T-helper 17 cell (primary cell): ENCODE data around the gene RCHY1. TPM values are rescaled to one million over a fixed set of nuclear protein-coding genes. Genes with fewer than 3 reads are reported as not detected.
A peak's percentile ranks its signal among the peaks of the same experiment; 100 is the strongest.
"Not testable (repeated sequence)": the region's sequence is repeated elsewhere in the genome, so short reads cannot be mapped to it uniquely, and the experiment has no call there.

Experiments used
- ATAC-seq: fragments of 150-1000 bp; cut with Tn5 transposase; 2 replicates; pipeline ENCODE4 v1.10.0; 2021; ENCODE audit warnings: mild to moderate bottlenecking, moderate library complexity
- DNase-seq, 3 donors: peaks; one replicate each; pipeline versions ENCODE4 v3.0.0 to v3.0.0-alpha.2; 2020 to 2021
- H3K9me3 ChIP-seq: one replicate; pipeline ENCODE4 v1.7.0; 2013; ENCODE audit warnings: low read length, mild to moderate bottlenecking; ENCODE audit not compliant: control insufficient read depth, poor library complexity, severe bottlenecking
- H3K27ac Mint-ChIP-seq: one replicate; pipeline ENCODE4 v1.8.0; 2022; ENCODE audit warnings: mild to moderate bottlenecking, moderate library complexity, mixed read lengths
- H3K27me3 Mint-ChIP-seq: one replicate; pipeline ENCODE4 v1.8.0; 2022; ENCODE audit warnings: mixed read lengths
- H3K36me3 Mint-ChIP-seq: one replicate; pipeline ENCODE4 v1.8.0; 2022; ENCODE audit warnings: low read depth, mixed read lengths
- H3K4me1 Mint-ChIP-seq: one replicate; pipeline ENCODE4 v1.8.0; 2022; ENCODE audit warnings: mild to moderate bottlenecking, mixed read lengths
- H3K4me3 Mint-ChIP-seq: one replicate; pipeline ENCODE4 v1.8.0; 2022; ENCODE audit warnings: mild to moderate bottlenecking, moderate library complexity, mixed read lengths
- total RNA-seq, 4 donors: library from RNA in 2 of 4; stranded (reverse) in 2 of 4; gene quantifications; one replicate each; pipeline ENCODE4 v1.2.3 and lab custom pipeline; 2022 to 2026

Gene RCHY1
- total RNA-seq, 2 donors from 2014 or later = 29.0 to 41.0 TPM

DNA sequence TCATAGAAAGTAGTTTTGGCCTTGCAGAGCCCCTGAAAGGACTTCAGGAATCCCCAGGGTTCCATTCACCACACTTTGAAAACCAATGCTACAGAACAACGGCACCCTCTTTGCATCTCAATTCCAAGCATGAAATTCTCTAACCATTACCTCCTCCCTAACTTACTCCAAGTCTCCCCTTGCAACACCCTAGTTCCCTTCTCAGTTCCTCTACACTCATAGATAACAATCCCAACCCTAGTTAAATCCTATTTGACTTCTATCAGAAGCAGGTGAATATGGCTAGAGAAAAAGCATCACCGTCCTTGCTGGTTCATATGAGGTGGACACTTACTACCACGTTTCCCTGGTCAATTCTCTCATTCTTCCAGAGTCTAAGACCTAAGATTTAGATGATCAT is 2.4 kb downstream of the RCHY1 start:
- no peak overlapping the region for H3K4me3 Mint-ChIP-seq

GRCh38 chr4:75509592-75509991 is 4.6 kb downstream of the RCHY1 start:
- not testable (repeated sequence) for H3K4me3 Mint-ChIP-seq, ATAC-seq, H3K9me3 ChIP-seq, DNase-seq, H3K27me3 Mint-ChIP-seq, H3K36me3 Mint-ChIP-seq
- Mint-ChIP-seq H3K27ac (peak overlapping the region; percentile 59), H3K4me1 (peaks cover 36% of the 10 kb centered on the region)

More for the DNA sequence above, 2.4 kb downstream of the RCHY1 start:
- peaks cover 5% of the 10 kb centered on the region for H3K36me3 Mint-ChIP-seq
- no peaks in the 10 kb centered on the region for H3K9me3 ChIP-seq
- no peaks in the 10 kb centered on the region for H3K27me3 Mint-ChIP-seq
- H3K27ac Mint-ChIP-seq = no peak overlapping the region
- no peak for DNase-seq
- ATAC-seq = no peak
- H3K4me1 Mint-ChIP-seq = peaks cover 42% of the 10 kb centered on the region

GRCh38 chr4:75505630-75506029 is 8.6 kb downstream of the RCHY1 start:
- Mint-ChIP-seq H3K27me3 (no peaks in the 10 kb centered on the region), H3K36me3 (peaks cover 7% of the 10 kb centered on the region), H3K4me3 (no peak overlapping the region)

GRCh38 chr4:75502671-75503070 is 11.5 kb downstream of the RCHY1 start:
- Mint-ChIP-seq H3K4me1 (peaks cover 24% of the 10 kb centered on the region), H3K27me3 (no peaks in the 10 kb centered on the region)
- no peak for ATAC-seq

More at GRCh38 chr4:75505630-75506029, 8.6 kb downstream of the RCHY1 start:
- DNase-seq (no peak), ATAC-seq (no peak)
- no peaks in the 10 kb centered on the region for H3K9me3 ChIP-seq
- H3K27ac Mint-ChIP-seq = peak overlapping the region; percentile 72
- H3K4me1 Mint-ChIP-seq = peaks cover 28% of the 10 kb centered on the region

GRCh38 chr4:75499900-75500299 is 14.3 kb downstream of the RCHY1 start:
- H3K4me3 Mint-ChIP-seq = no peak overlapping the region
- peaks cover 25% of the 10 kb centered on the region for H3K4me1 Mint-ChIP-seq
- ATAC-seq = no peak
- peaks cover 6% of the 10 kb centered on the region for H3K36me3 Mint-ChIP-seq
- no peaks in the 10 kb centered on the region for H3K9me3 ChIP-seq
- H3K27ac Mint-ChIP-seq = no peak overlapping the region
- no peak for DNase-seq
- no peaks in the 10 kb centered on the region for H3K27me3 Mint-ChIP-seq

More at GRCh38 chr4:75502671-75503070, 11.5 kb downstream of the RCHY1 start:
- Mint-ChIP-seq H3K27ac (no peak overlapping the region), H3K4me3 (no peak overlapping the region), H3K36me3 (peaks cover 9% of the 10 kb centered on the region)
- DNase-seq = no peak
- no peaks in the 10 kb centered on the region for H3K9me3 ChIP-seq

GRCh38 chr4:75498041-75498440 is 16.2 kb downstream of the RCHY1 start:
- Mint-ChIP-seq H3K27ac (peak overlapping the region; percentile 5), H3K27me3 (no peaks in the 10 kb centered on the region), H3K36me3 (peaks cover 10% of the 10 kb centered on the region)

DNA sequence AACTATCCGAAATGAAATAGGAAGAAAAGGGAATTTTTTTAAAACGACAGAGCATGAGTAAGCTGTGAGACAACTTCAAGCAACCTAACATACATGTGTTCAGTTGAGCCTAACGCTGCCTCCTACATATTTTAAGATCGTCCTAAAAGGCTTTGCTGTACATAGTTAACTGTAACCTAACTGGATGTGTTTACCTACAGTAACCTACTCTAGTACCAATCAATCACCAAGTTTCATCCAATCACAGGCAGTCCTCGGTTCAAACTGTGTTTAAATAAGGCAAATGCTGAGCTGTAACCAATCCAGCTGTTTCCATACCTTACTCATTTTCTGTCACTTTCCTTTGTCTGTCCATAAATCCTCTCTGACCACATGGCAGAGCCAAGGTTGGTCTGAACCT is 17.1 kb downstream of the RCHY1 start:
- no peak for ATAC-seq
- peak overlapping the region; percentile 5 for H3K27ac Mint-ChIP-seq
- peaks cover 12% of the 10 kb centered on the region for H3K36me3 Mint-ChIP-seq

More at GRCh38 chr4:75498041-75498440, 16.2 kb downstream of the RCHY1 start:
- Mint-ChIP-seq H3K4me3 (no peak overlapping the region), H3K4me1 (peaks cover 25% of the 10 kb centered on the region)
- DNase-seq (no peak), ATAC-seq (no peak)
- H3K9me3 ChIP-seq = no peaks in the 10 kb centered on the region

GRCh38 chr4:75496406-75496805 is 17.8 kb downstream of the RCHY1 start:
- H3K9me3 ChIP-seq = no peaks in the 10 kb centered on the region
- no peak for ATAC-seq
- no peak for DNase-seq
- Mint-ChIP-seq H3K4me1 (peaks cover 25% of the 10 kb centered on the region), H3K27me3 (no peaks in the 10 kb centered on the region), H3K27ac (peak overlapping the region; percentile 5), H3K36me3 (peaks cover 12% of the 10 kb centered on the region), H3K4me3 (no peak overlapping the region)

More for the DNA sequence above, 17.1 kb downstream of the RCHY1 start:
- DNase-seq = no peak
- peaks cover 25% of the 10 kb centered on the region for H3K4me1 Mint-ChIP-seq
- no peak overlapping the region for H3K4me3 Mint-ChIP-seq
- H3K27me3 Mint-ChIP-seq = no peaks in the 10 kb centered on the region
- H3K9me3 ChIP-seq = no peaks in the 10 kb centered on the region

- Mint-ChIP-seq H3K36me3 (peaks cover 12% of the 10 kb centered on the region), H3K4me1 (peaks cover 25% of the 10 kb centered on the region), H3K27ac (peak overlapping the region; percentile 5), H3K4me3 (no peak overlapping the region), H3K27me3 (no peaks in the 10 kb centered on the region)
- H3K9me3 ChIP-seq = no peaks in the 10 kb centered on the region
- no peak for ATAC-seq
- no peak for DNase-seq
These were observed 18.7 kb downstream of the RCHY1 start for GRCh38 chr4:75495476-75495875.

DNA sequence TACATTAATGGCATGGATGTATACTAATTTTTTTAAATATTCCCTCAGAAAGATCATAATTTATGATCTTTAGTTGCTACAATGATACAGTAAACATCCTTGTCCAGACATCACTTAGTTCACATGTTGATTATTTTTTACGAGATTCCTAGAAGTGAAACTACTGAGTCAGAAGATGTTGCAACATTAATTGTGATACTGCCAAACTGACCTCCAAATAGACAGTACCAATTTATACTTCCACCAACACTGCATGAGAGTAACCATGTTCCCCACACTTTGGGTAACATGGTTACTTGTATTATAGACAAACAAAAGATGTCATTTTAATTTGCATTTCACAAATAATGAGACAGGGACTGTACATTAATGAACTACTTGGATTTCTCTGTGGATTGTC is 19.6 kb downstream of the RCHY1 start:
- Mint-ChIP-seq H3K4me3 (no peak overlapping the region), H3K27me3 (no peaks in the 10 kb centered on the region), H3K36me3 (peaks cover 12% of the 10 kb centered on the region), H3K4me1 (peaks cover 25% of the 10 kb centered on the region), H3K27ac (no peak overlapping the region)
- ATAC-seq (no peak), DNase-seq (no peak)
- no peaks in the 10 kb centered on the region for H3K9me3 ChIP-seq

DNA sequence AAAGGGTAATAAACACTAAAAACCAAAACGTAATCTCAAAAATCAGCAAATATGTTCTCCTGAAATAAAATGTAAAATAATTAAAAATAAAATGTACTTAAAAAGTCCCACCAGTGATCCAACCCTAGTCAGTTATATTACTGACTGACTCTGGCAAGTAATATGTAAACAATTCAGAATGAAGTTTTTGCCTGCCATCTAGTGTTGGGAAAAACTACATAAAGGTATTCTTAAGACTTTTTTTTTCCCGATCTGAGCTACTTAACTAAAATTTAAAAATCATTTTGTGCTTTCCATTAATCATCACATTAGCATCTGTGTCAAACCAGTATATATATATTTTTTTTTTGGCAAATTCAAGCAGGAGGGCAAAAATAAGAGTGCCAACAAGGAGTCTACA is 24.0 kb downstream of the RCHY1 start:
- Mint-ChIP-seq H3K36me3 (peaks cover 5% of the 10 kb centered on the region), H3K4me3 (no peak overlapping the region), H3K27ac (peak overlapping the region; percentile 19), H3K4me1 (no peaks in the 10 kb centered on the region), H3K27me3 (no peaks in the 10 kb centered on the region)
- H3K9me3 ChIP-seq = no peaks in the 10 kb centered on the region
- ATAC-seq = no peak
- no peak for DNase-seq

DNA sequence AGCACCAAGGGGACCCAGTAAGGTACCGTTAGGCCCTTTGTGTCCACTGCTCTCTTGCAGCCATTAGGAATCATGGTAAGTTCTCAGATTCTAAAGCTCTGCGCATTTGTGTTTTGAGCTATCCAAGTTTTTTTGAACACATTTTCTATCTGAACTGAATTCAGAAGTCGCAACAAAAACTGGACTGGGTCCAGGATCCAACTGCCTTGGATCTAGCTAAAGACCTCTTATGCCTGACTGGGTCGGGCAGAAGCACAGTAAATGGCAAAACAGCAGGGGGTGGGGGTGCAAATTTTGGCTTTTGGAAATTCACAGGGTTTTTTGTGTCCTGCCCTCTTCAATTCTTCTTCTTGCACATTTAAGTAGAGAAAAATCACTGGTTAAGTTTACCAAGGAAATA is 30.0 kb downstream of the RCHY1 start:
- Mint-ChIP-seq H3K4me1 (peaks cover 5% of the 10 kb centered on the region), H3K4me3 (no peak overlapping the region), H3K27ac (no peak overlapping the region), H3K36me3 (peaks cover 3% of the 10 kb centered on the region), H3K27me3 (no peaks in the 10 kb centered on the region)
- H3K9me3 ChIP-seq = no peaks in the 10 kb centered on the region
- DNase-seq (no peak), ATAC-seq (no peak)

- Mint-ChIP-seq H3K36me3 (peaks cover 10% of the 10 kb centered on the region), H3K27ac (no peak overlapping the region), H3K4me3 (no peak overlapping the region), H3K27me3 (no peaks in the 10 kb centered on the region), H3K4me1 (peaks cover 12% of the 10 kb centered on the region)
- ATAC-seq (no peak), DNase-seq (no peak)
- no peaks in the 10 kb centered on the region for H3K9me3 ChIP-seq
These were observed 37.0 kb downstream of the RCHY1 start for GRCh38 chr4:75477201-75477600.

GRCh38 chr4:75470738-75471137 is 43.5 kb downstream of the RCHY1 start:
- H3K27ac Mint-ChIP-seq = no peak overlapping the region
- no peaks in the 10 kb centered on the region for H3K27me3 Mint-ChIP-seq
- H3K4me3 Mint-ChIP-seq = no peak overlapping the region
- H3K4me1 Mint-ChIP-seq = peaks cover 7% of the 10 kb centered on the region
- peaks cover 2% of the 10 kb centered on the region for H3K36me3 Mint-ChIP-seq
- H3K9me3 ChIP-seq = no peaks in the 10 kb centered on the region
- ATAC-seq (no peak), DNase-seq (no peak)
